Measurements from ENCODE around the gene IFT57.

IFT57 gene

GRCh38 chr3:108215871-108216270 is 6.4 kb downstream of the IFT57 start:
- Histone ChIP-seq H3K9me3 (ENCODE audit: control insufficient read depth in 1 of 2, low read length in 2 of 2) (no peaks in the 10 kb centered on the region), H3K27ac (ENCODE audit: low read length) (no peak overlapping the region), H3K27me3 (ENCODE audit: low read depth, low read length) (no peaks in the 10 kb centered on the region), H3K36me3 (ENCODE audit: control insufficient read depth in 1 of 2, insufficient read depth in 2 of 2, low read length in 2 of 2) (peaks cover 7 to 15% of the 10 kb centered on the region in 2 donors), H3K4me3 (ENCODE audit: low read depth in 1 of 2, low read length in 2 of 2) (no peak overlapping the region), H3K4me1 (ENCODE audit: control insufficient read depth in 1 of 2, insufficient read depth in 2 of 2, low read length in 2 of 2) (peaks cover 0 to 9% of the 10 kb centered on the region in 2 donors)

GRCh38 chr3:108209579-108209978 is 12.6 kb downstream of the IFT57 start:
- H3K4me1 ChIP-seq (ENCODE audit: control insufficient read depth in 1 of 2, insufficient read depth in 2 of 2, low read length in 2 of 2): no peaks in the 10 kb centered on the region
- no peaks in the 10 kb centered on the region for H3K27me3 ChIP-seq (ENCODE audit: low read depth, low read length)
- H3K4me3 ChIP-seq (ENCODE audit: low read depth in 1 of 2, low read length in 2 of 2): no peak overlapping the region
- H3K9me3 ChIP-seq (ENCODE audit: control insufficient read depth in 1 of 2, low read length in 2 of 2): no peaks in the 10 kb centered on the region
- peaks cover 7 to 15% of the 10 kb centered on the region in 2 donors for H3K36me3 ChIP-seq (ENCODE audit: control insufficient read depth in 1 of 2, insufficient read depth in 2 of 2, low read length in 2 of 2)
- H3K27ac ChIP-seq (ENCODE audit: low read length): no peak overlapping the region

- Histone ChIP-seq H3K9me3 (ENCODE audit: control insufficient read depth in 1 of 2, low read length in 2 of 2) (no peaks in the 10 kb centered on the region), H3K4me3 (ENCODE audit: low read depth in 1 of 2, low read length in 2 of 2) (no peak overlapping the region), H3K36me3 (ENCODE audit: control insufficient read depth in 1 of 2, insufficient read depth in 2 of 2, low read length in 2 of 2) (peaks cover 7 to 15% of the 10 kb centered on the region in 2 donors), H3K27ac (ENCODE audit: low read length) (no peak overlapping the region), H3K27me3 (ENCODE audit: low read depth, low read length) (no peaks in the 10 kb centered on the region), H3K4me1 (ENCODE audit: control insufficient read depth in 1 of 2, insufficient read depth in 2 of 2, low read length in 2 of 2) (no peaks in the 10 kb centered on the region)
These were observed 13.4 kb downstream of the IFT57 start for GRCh38 chr3:108208831-108209230.

- no peaks in the 10 kb centered on the region for H3K9me3 ChIP-seq (ENCODE audit: control insufficient read depth in 1 of 2, low read length in 2 of 2)
- H3K27ac ChIP-seq (ENCODE audit: low read length): no peak overlapping the region
- peaks cover 0 to 3% of the 10 kb centered on the region in 2 donors for H3K36me3 ChIP-seq (ENCODE audit: control insufficient read depth in 1 of 2, insufficient read depth in 2 of 2, low read length in 2 of 2)
- H3K4me1 ChIP-seq (ENCODE audit: control insufficient read depth in 1 of 2, insufficient read depth in 2 of 2, low read length in 2 of 2): no peaks in the 10 kb centered on the region
- H3K4me3 ChIP-seq (ENCODE audit: low read depth in 1 of 2, low read length in 2 of 2): no peak overlapping the region
- no peaks in the 10 kb centered on the region for H3K27me3 ChIP-seq (ENCODE audit: low read depth, low read length)
These were observed 19.4 kb downstream of the IFT57 start for GRCh38 chr3:108202834-108203233.

DNA sequence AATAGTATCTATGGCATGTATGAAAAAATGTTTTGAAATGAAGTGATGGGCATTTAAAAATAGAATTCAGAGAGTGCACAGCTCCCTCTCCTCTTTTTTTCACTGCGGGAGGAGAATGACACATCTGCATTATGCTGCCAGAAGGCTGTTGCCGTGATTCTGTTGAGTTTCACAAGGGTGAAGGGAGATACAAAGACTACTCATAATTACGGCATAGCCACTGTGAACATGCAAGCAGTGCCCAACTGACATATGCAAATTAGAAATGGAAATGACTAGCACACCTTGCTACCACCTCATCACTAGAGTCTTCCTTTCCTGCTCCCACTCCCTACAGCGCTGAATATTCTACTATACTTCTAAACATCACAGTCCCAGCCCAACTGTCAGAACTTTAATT is 20.1 kb downstream of the IFT57 start:
- Histone ChIP-seq H3K4me1 (ENCODE audit: control insufficient read depth in 1 of 2, insufficient read depth in 2 of 2, low read length in 2 of 2) (no peaks in the 10 kb centered on the region), H3K4me3 (ENCODE audit: low read depth in 1 of 2, low read length in 2 of 2) (no peak overlapping the region), H3K36me3 (ENCODE audit: control insufficient read depth in 1 of 2, insufficient read depth in 2 of 2, low read length in 2 of 2) (peaks cover 0 to 3% of the 10 kb centered on the region in 2 donors), H3K9me3 (ENCODE audit: control insufficient read depth in 1 of 2, low read length in 2 of 2) (no peaks in the 10 kb centered on the region), H3K27ac (ENCODE audit: low read length) (no peak overlapping the region), H3K27me3 (ENCODE audit: low read depth, low read length) (no peaks in the 10 kb centered on the region)

DNA sequence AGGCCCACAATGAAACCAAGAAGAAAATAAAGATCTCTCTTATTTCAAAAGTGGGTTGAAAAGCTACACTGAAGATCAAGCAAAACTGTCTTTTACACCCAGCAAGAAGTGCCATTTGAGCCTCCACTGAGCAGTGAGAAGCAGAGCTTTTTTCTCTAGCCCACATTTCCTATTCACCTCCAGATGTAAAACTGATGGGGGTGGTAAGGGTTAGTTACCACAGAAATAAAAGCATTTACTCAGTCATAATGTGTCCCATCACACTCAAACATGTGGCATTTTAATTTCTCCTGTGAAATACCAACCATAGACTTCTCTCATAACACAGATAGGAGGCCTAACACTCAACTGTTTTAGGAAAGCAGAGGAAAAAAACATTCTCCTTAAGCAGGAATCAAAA is 21.0 kb downstream of the IFT57 start:
- Histone ChIP-seq H3K27me3 (ENCODE audit: low read depth, low read length) (no peaks in the 10 kb centered on the region), H3K4me3 (ENCODE audit: low read depth in 1 of 2, low read length in 2 of 2) (no peak overlapping the region), H3K4me1 (ENCODE audit: control insufficient read depth in 1 of 2, insufficient read depth in 2 of 2, low read length in 2 of 2) (no peaks in the 10 kb centered on the region), H3K9me3 (ENCODE audit: control insufficient read depth in 1 of 2, low read length in 2 of 2) (no peaks in the 10 kb centered on the region), H3K36me3 (ENCODE audit: control insufficient read depth in 1 of 2, insufficient read depth in 2 of 2, low read length in 2 of 2) (peaks cover 0 to 3% of the 10 kb centered on the region in 2 donors), H3K27ac (ENCODE audit: low read length) (no peak overlapping the region)

DNA sequence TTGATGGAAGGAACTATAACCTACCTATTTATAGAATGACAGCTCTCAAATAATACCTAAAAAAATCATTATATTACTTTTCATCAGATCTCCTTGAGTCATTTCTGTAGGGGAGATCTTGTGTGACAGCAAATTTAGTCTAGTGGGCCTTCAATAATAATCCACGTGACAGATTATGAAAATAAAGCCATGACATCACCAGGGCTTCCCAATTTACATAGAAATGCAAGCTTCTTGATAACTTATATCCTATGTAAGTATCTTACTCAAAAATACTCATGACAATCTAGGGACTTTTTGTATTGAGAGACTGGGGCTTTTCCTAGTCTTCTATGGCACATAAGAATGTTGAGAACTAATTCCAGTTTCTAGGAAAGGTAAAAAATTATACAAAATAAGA is 21.6 kb downstream of the IFT57 start:
- no peaks in the 10 kb centered on the region for H3K27me3 ChIP-seq (ENCODE audit: low read depth, low read length)
- H3K4me1 ChIP-seq (ENCODE audit: control insufficient read depth in 1 of 2, insufficient read depth in 2 of 2, low read length in 2 of 2): no peaks in the 10 kb centered on the region
- no peak overlapping the region for H3K4me3 ChIP-seq (ENCODE audit: low read depth in 1 of 2, low read length in 2 of 2)
- H3K27ac ChIP-seq (ENCODE audit: low read length): no peak overlapping the region
- H3K36me3 ChIP-seq (ENCODE audit: control insufficient read depth in 1 of 2, insufficient read depth in 2 of 2, low read length in 2 of 2): peaks cover 0 to 3% of the 10 kb centered on the region in 2 donors
- no peaks in the 10 kb centered on the region for H3K9me3 ChIP-seq (ENCODE audit: control insufficient read depth in 1 of 2, low read length in 2 of 2)

- H3K27ac ChIP-seq (ENCODE audit: low read length): no peak overlapping the region
- no peaks in the 10 kb centered on the region for H3K27me3 ChIP-seq (ENCODE audit: low read depth, low read length)
- no peaks in the 10 kb centered on the region for H3K4me1 ChIP-seq (ENCODE audit: control insufficient read depth in 1 of 2, insufficient read depth in 2 of 2, low read length in 2 of 2)
- H3K9me3 ChIP-seq (ENCODE audit: control insufficient read depth in 1 of 2, low read length in 2 of 2): no peaks in the 10 kb centered on the region
- no peak overlapping the region for H3K4me3 ChIP-seq (ENCODE audit: low read depth in 1 of 2, low read length in 2 of 2)
- peaks cover 0 to 3% of the 10 kb centered on the region in 2 donors for H3K36me3 ChIP-seq (ENCODE audit: control insufficient read depth in 1 of 2, insufficient read depth in 2 of 2, low read length in 2 of 2)
These were observed 22.2 kb downstream of the IFT57 start for GRCh38 chr3:108200024-108200423.

- no peaks in the 10 kb centered on the region for H3K4me1 ChIP-seq (ENCODE audit: control insufficient read depth in 1 of 2, insufficient read depth in 2 of 2, low read length in 2 of 2)
These were observed 30.8 kb downstream of the IFT57 start for GRCh38 chr3:108191394-108191793.

GRCh38 chr3:108190346-108190745 is 31.9 kb downstream of the IFT57 start:
- Histone ChIP-seq H3K36me3 (ENCODE audit: control insufficient read depth in 1 of 2, insufficient read depth in 2 of 2, low read length in 2 of 2) (peaks cover 0 to 26% of the 10 kb centered on the region in 2 donors), H3K27ac (ENCODE audit: low read length) (no peak overlapping the region), H3K9me3 (ENCODE audit: control insufficient read depth in 1 of 2, low read length in 2 of 2) (peaks cover 0 to 8% of the 10 kb centered on the region in 2 donors), H3K27me3 (ENCODE audit: low read depth, low read length) (no peaks in the 10 kb centered on the region), H3K4me1 (ENCODE audit: control insufficient read depth in 1 of 2, insufficient read depth in 2 of 2, low read length in 2 of 2) (no peaks in the 10 kb centered on the region), H3K4me3 (ENCODE audit: low read depth in 1 of 2, low read length in 2 of 2) (no peak overlapping the region)

More at GRCh38 chr3:108191394-108191793, 30.8 kb downstream of the IFT57 start:
- Histone ChIP-seq H3K27me3 (ENCODE audit: low read depth, low read length) (no peaks in the 10 kb centered on the region), H3K4me3 (ENCODE audit: low read depth in 1 of 2, low read length in 2 of 2) (no peak overlapping the region), H3K36me3 (ENCODE audit: control insufficient read depth in 1 of 2, insufficient read depth in 2 of 2, low read length in 2 of 2) (peaks cover 0 to 18% of the 10 kb centered on the region in 2 donors), H3K9me3 (ENCODE audit: control insufficient read depth in 1 of 2, low read length in 2 of 2) (peaks cover 0 to 3% of the 10 kb centered on the region in 2 donors), H3K27ac (ENCODE audit: low read length) (no peak overlapping the region)

DNA sequence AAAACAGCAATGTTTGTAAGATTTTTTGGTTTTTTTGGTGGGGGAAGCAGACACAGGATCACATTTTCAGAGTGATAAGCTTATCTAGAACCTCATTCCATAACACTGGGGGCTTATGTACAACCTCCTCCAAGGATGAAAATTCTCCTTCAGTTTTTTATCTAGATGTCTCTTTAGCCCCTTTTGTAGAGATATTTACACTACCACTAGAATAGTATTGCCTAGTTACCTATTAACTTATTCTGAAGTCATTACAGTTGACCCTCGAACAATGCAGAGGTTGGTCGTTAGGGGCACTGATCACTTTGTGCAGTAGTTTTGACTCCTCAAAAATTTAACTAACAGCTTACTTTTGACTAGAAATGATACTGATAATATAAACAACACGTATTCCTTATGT is 32.8 kb downstream of the IFT57 start:
- Histone ChIP-seq H3K4me1 (ENCODE audit: control insufficient read depth in 1 of 2, insufficient read depth in 2 of 2, low read length in 2 of 2) (no peaks in the 10 kb centered on the region), H3K36me3 (ENCODE audit: control insufficient read depth in 1 of 2, insufficient read depth in 2 of 2, low read length in 2 of 2) (peaks cover 0 to 35% of the 10 kb centered on the region in 2 donors), H3K27ac (ENCODE audit: low read length) (no peak overlapping the region), H3K9me3 (ENCODE audit: control insufficient read depth in 1 of 2, low read length in 2 of 2) (peaks cover 0 to 13% of the 10 kb centered on the region in 2 donors), H3K27me3 (ENCODE audit: low read depth, low read length) (no peaks in the 10 kb centered on the region), H3K4me3 (ENCODE audit: low read depth in 1 of 2, low read length in 2 of 2) (no peak overlapping the region)

- H3K27ac ChIP-seq (ENCODE audit: low read length): no peak overlapping the region
- H3K9me3 ChIP-seq (ENCODE audit: control insufficient read depth in 1 of 2, low read length in 2 of 2): peaks cover 0 to 11% of the 10 kb centered on the region in 2 donors
- no peak overlapping the region for H3K4me3 ChIP-seq (ENCODE audit: low read depth in 1 of 2, low read length in 2 of 2)
- no peaks in the 10 kb centered on the region for H3K4me1 ChIP-seq (ENCODE audit: control insufficient read depth in 1 of 2, insufficient read depth in 2 of 2, low read length in 2 of 2)
- H3K27me3 ChIP-seq (ENCODE audit: low read depth, low read length): no peaks in the 10 kb centered on the region
- peaks cover 0 to 31% of the 10 kb centered on the region in 2 donors for H3K36me3 ChIP-seq (ENCODE audit: control insufficient read depth in 1 of 2, insufficient read depth in 2 of 2, low read length in 2 of 2)
These were observed 36.7 kb downstream of the IFT57 start for GRCh38 chr3:108185536-108185935.

Data from muscle layer of duodenum (tissue), 2 donors.